Measurements from ENCODE around the gene CALML5. TPM values are rescaled to one million over a fixed set of nuclear protein-coding genes. Genes with fewer than 3 reads are reported as not detected.
A peak's percentile ranks its signal among the peaks of the same experiment; 100 is the strongest.
"Not testable (repeated sequence)": the region's sequence is repeated elsewhere in the genome, so short reads cannot be mapped to it uniquely, and the experiment has no call there.

CALML5 gene
- total RNA-seq, 1 experiment from 2014 or later = not detected

DNA sequence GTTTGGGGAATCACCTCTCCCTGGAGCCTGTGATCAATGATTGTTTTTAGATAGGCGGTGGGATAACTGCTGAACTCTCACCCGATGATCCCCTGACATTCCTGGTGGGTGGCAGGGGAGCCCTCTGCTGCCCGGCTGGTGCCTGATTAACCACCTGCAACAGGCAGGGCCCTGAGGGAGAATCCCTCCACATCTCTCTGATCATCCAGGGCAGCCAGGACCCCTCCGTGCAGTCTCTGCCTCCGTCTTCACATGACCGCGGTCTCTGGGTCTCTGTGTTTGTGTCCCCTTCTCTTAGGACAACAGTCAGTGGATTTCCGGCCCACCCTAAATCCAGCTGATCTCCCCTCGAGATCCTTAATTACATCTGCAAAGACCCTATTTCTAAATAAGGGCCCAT, 17.4 kb downstream of the CALML5 start:
- no peak for DNase-seq (ENCODE audit: low read depth)

DNA sequence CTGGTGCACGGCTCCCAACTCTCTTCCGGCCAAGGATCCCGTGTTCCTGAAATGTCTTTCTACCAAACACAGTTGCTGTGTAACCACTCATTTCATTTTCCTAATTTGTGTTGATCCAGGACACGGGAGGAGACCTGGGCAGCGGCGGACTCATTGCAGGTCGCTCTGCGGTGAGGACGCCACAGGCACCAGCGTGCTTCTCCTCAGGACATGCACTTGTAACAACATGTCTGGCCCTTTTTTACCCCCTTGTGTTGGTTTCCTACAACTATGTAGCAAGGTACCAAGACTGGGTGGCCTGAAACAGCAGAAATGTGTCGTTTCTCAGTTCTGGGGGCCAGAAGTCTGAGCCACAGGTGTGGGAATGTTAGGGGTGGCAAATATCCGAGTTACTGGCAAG, 18.2 kb downstream of the CALML5 start:
- no peak for DNase-seq (ENCODE audit: low read depth)

DNA sequence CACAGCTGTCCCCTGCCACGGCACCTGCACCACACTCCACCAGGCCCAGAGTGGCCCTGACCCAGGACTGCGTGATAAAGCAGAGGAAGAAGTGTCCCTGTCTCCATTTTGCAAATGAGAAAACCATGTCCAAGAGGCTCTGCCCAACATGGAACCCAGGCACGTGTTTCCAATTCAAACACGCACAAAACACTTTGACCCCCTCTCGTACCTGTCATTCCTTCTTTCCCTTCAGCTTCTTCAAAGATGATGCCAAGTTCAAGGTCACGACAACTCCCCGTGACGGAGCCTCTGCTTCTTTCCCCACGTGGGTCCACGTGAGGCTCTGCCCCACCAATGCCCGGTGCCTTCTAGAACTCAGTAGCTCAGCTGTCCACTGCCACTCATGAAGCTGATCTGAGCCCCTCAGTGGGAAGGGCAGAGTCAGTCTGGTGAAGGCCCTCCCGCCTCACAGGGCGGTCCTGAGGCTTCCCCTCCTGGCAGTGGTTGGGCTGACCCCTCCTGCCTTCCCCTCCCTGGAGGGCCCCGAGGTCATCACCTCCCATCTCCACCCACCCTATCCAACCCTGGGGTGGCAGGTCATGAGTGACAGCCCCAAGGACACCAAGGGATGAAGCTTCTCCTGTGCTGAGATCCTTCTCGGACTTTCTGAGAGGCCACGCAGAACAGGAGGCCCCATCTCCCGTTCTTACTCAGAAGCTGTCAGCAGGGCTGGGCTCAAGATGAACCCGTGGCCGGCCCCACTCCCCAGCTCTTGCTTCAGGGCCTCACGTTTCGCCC, 19.0 kb downstream of the CALML5 start:
- no peak for DNase-seq (ENCODE audit: low read depth)

DNA sequence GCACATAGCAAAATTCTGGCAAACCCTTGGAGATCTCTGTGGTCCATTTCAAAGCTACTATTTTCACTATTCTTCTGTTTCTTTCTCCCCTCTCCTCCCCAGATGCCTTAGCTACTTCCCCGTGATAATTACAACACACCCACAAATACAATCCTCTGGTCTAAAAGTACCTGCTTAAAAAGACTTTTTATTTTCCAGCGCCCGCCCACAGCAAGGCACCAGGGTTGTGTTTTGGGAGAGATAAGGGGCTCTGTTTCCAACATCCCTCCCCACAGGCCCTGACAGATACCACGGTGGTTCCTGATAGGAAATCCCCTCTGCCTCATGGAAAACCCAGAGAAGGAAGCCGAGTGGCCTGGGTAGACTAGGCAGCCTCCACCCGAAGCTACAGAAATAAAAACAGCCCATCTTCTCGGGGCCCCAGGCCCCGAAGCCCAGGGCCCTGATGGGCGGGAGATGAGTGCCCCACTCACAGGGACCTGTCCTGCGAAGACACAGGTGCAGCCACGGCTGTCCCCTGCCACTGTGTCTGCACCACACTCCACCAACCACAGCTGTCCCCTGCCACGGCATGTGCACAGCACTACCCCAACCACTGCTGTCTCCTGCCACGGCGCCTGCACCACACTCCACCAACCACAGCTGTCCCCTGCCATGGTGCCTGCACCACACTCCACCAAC, 19.7 kb downstream of the CALML5 start:
- no peak for DNase-seq (ENCODE audit: low read depth)

DNA sequence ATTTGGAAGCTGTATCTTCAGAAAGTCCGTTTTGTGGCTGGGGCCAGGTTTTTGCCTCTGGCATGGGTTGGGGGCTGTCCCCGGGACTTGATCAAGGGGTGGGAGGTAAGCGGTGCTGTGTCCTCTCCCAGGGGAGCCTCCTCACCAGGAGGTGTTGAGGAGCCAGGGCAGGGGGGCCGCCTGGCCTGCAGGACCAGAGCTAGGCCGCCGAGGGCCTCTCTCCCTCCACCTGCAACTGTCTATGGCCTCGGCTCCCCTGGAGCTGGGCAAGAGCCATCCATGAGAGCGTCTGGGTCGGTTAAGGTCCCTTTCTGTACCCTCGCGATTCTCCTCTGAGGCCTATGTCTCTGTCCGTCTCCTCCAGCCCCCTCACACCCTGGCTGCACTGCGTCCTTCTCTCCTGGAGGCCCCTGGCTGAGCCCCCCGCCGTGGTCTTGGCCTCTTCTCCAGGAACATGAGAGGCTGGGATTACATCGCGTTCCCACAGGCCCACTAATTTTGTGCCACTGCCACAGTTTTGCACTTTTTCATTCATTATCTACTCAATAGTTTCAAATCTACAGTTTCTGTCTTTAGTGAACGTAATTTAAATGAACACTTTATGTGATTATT, 20.6 kb downstream of the CALML5 start:
- DNase-seq (ENCODE audit: low read depth) = no peak

DNA sequence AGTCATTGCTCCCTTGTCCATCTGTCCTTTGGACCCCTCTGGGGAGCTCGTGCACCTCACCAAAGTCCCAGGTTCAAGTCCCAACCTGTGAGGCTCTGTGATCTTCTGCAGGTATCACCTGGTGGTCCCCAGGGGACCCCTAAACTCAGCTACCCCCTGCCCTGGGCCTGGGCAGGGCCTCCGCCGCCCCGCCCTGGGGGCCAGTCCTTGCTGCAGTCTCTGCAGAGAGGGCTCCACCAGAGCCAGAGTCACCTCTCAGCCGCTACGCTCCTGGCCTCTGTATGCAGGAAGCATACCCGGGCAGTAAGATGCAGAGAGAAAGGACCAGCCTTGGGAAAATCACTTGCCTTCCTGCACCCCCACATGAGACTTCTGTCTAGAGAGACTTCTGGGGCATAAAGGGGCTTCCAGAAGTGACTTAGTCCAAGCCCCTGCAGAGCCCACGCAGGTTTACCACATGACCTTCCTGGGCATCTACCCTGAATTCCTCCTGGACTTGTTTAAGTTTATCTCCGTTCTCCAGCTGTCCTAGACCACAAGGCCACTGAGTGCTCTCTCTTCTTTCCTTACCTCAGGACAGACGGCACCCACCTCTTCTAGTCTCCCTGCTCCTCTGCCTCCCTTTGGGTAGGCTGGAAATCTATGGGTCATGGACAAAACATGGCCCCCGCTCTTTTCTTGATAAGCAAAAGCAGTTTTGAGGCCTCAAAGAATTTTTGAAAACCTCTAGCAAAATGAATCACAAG, 21.2 kb downstream of the CALML5 start:
- no peak for DNase-seq (ENCODE audit: low read depth)

DNA sequence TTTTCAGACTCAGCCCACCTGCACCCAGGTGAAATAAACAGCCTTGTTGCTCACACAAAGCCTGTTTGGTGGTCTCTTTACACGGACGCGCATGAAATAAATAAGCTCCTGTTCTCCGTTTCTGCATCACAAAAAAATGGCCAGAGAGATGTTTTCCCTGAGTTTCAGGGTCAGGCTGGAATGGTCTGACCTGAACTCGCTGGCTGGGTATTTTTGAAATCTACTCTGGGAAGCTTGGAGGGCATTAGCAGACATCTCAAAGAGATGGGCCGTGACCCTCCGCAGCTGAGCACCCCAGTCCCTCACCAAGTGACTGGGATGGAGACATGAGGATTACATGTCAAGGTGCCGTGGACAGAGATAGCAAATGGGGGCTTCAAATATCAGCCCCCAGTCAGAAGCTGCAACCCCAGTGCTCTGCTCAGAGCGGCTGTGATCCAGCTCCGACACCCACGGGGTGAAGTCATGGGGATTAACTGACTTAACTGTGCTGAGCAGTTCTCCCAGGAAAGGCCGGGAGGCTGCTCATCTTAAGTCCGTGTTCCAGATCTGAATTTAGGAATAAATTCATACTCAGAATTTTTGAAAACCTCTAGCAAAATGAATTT, 22.3 kb downstream of the CALML5 start:
- peak; percentile 34 for DNase-seq (ENCODE audit: low read depth)

DNA sequence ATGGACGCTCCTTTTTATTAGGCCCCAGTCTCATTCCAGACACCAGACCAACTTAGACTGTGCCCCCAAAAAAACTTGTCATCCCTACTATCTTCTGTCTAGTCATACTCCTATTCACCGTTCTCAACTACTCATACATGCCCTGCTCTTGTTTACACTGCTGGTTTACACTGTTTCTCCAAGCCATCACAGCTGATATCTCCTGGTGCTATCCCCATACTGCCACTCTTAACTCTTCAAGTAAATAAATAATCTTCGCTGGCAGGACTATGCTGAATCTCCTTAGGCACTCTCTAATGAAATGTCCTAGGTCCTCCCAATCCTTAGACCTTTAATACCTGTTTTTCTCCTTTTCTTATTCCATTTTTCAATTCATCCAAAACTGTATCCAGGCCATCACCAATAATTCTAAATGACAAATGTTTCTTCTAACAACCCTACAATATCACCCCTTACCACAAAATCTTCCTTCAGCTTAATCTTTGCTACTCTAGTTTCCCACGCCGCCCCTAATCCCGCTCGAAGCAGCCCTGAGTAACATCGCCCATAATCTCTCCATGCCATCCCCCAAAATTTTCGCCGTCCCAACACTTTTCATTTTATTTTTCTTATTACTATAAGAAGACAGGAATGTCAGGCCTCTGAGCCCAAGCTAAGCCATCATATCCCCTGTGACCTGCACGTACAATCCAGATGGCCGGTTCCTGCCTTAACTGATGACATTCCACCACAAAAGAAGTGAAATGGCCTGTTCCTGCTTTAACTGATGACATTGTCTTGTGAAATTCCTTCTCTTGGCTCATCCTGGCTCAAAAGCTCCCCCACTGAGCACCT, 23.2 kb downstream of the CALML5 start:
- not testable (repeated sequence) for DNase-seq (ENCODE audit: low read depth)

DNA sequence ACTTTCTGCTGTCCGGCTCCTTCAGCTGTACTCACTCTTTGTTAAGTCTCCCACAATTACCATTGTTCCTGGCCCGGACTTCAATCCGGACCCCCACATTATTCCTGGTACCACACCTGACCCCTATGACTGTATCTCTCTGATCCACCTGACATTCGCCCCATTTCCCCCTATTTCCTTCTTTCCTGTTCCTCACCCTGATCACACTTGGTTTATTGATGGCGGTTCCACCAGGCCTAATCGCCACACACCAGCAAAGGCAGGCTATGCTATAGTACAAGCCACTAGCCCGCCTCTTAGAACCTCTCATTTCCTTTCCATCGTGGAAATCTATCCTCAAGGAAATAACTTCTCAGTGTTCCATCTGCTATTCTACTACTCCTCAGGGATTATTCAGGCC, 24.3 kb downstream of the CALML5 start:
- DNase-seq (ENCODE audit: low read depth) = not testable (repeated sequence)

DNA sequence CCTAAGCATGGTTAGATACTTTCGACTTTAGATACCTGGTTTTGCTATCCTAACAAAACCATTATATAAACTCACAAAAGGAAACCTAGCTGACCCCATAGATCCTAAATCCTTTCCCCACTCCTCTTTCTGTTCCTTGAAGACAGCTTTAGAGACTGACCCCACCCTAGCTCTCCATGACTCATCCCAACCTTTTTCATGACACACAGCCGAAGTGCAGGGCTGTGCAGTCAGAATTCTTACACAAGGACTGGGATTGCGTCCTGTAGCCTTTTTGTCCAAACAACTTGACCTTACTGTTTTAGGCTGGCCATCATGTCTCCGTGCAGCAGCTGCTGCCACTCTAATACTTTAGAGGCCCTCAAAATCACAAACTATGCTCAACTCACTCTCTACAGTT, 24.7 kb downstream of the CALML5 start:
- peak; percentile 47 for DNase-seq (ENCODE audit: low read depth)

DNA sequence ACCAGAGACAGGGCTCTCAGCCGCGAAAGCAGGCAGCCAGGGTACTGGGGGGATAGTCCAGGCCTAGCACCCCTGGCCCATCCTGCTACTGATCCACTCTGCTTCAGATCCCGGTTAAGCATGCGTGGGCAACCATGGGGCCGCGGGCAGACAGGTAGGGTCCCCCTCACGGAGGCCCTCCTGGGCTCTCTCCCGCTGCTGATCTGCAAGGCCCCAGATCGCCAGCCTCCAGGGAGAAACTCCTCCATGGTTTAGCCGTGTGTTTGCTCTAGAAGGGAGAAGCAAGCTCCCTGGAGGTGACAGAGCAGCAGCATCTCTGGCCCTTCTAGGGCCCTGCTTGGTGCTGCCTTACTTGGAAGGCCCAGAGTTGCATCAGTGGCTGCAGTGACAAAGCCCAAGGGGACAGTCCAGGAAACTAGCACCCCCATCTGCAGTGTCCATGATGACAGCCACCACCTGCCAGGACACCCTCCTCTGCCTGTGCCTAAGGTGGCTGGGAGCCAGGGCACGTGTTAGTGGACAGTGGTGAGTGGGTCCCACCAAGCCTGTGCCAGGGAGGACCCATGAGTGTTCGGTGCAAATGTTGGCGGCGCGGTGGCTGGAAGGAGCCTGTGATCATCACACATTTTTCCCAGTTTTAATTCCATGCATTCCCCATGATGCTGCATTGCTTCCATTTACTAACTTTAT, 29.2 kb downstream of the CALML5 start:
- DNase-seq (ENCODE audit: low read depth) = no peak

DNA sequence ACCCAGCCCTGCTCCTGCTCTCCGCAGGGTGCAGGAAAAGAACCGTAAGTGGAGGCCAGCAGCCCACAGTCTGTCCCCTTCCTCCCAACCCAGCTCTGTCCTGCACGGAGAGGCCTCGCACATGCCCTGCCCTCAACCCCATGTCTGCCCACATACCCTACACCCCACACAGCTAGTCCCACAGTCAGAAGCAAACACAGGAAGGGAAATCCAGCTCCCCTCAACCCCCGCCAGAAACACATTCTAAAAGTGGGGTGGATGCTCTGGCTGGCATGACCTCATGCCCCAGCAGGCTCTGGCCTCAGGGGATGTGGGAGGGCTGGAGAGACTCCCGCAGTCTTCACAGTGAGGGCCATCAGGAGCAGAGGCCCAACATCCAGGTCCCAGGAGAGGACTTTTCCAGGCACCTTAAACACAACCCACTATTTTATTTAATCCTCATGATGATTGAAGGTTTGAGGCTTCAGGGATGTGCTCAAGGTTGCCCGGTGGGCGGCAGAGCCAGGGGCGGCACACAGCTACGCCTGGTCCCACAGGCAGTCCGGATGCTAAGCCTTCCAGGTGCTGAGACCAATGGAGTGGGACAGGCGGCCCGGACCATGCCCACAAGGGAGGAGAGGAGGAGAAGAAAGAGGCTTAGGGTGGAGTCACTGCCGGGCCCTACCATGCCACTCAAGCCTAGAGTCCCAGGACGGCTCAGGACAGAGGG, 29.9 kb downstream of the CALML5 start:
- DNase-seq (ENCODE audit: low read depth) = no peak

DNA sequence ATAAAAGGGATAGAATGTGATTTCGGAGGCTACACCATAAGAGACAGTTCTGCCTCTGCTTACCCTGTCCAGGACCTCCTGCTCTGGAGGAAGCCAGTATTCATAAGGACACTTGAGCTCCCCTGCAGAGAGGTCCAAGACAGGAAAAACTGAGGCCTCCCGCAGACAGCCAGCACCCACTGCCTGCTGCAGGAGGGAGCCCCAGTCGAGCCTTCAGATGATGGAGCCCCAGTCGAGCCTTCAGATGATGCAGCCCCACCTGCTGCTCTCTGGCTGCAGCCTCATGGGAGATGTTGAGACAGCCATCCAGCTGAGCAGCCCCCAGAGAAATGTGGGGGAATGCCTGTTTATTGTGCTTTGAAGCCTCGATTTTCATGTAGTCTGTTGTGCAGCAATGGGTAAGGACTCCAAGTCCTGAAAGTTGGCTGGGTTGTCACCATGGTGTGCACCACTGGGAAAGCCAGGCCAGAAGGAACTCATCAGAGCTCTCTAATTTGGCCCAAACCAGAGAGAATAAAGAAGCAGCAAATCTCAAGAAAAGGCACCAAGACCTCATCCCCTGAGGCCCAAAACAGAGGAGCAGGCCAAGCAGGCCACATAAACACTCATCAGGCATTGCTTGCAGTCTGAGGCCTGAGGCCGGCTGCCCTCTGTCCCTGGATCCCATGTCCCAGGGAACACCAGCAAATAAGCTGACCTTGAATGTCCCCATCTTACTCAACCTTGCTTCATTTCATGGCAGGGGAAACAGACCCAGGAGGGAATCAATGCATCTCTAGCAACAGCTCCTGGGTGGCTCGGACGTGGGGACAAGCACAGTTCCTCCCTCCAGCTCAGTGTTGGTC, 30.9 kb downstream of the CALML5 start:
- no peak for DNase-seq (ENCODE audit: low read depth)

DNA sequence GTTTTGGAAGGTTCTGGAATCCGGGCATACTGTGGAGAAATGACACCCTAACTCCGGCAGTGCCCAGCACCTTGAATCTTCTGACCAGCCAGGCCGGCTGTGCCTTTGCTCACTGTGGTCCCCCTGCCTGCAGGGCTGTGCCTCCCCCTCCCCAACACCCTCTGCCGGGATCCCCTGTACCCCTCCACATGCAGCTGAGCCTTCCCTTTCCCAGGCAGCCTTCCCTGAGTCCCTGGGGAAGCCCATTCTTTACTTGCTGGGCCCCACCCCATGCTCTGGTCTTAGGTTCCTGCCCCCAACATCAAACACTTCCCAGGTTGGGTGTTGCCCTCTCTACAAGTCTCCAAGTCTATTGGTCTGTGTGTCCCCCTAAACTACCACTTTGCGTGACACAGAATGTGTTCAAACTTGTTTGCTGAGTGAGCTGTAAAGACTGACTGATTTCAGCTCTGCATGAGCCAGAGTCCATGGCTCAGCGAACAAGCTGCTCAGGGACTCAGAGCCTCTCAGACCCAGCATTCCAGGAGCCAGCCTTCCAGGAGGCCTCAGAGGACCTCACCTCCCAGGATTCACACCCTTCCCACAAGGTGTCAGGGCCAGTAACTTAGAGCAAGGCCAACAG, 31.6 kb downstream of the CALML5 start:
- DNase-seq (ENCODE audit: low read depth) = no peak

DNA sequence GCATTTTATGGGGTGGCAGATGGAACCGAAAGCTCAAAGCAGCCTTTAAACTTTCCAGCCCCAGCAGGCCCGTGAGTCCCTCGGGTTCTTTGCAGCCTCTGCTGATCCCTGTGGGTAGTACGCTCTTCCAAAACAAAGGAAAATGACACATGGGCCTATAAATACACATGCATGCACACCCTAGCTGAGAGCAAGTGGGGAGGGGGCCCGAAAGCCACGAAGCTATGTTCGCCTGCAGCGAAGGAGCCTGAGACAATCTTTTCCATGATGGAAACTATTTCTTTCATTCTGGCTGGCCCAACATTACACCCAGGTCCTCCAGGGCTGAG, 32.2 kb downstream of the CALML5 start:
- DNase-seq (ENCODE audit: low read depth) = no peak

DNA sequence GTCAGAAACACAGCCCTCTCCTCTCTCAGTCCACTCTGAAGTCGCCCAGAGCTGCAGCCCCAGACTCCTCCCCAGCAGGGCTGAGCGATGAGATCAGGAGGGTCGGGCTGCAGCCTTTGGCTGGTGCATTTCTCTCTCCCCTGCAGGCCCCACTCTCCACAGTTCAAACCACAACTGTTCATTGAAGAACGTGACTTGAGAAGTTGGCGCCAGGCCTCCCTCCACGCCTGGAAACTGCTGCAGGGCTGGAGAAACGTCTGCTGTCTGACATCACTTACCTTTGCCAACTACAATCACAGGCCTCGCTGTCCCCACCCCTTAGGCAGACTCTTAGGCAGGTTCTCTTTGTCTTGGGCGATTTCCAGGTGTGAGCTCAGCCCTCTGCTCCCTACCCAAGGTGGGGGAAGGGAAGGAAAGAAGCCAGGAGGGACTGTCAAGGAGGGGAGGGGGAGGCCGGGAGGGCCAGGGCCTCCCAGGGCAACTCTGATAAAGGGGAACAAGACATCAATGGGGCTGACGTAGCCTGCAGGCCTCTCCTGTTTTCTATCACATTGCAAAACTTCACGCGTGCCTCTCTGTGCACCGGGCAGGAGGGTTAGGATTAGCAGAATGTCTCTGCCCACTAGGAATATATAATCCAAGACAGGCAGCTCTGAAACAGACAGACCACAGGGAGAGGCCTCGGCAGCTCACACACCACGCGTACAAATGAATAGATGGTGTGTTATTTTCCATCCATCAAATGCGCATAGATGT, 32.7 kb downstream of the CALML5 start:
- no peak for DNase-seq (ENCODE audit: low read depth)

DNA sequence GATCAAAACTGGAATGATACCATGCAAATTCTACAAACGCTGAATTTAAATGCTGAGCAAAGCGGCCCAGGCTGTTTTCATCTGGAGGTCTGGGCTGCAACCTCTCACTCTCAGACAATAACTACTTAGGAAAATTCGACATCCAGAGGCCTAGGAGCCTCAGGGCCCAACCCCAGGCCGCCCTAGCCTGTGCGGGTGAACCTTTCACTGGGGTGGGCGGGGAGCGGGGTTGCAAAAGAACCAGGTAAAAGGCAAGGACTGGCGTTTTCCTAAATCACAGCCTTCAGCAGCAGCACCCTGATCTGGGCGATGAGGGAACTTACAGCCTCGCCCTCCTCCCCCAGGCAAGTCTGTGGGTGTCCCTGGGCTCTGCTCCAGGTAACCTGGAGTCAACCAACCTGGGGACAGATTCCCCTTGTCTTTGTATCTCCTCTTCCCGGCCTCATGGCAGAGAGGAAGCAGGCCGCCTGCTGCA, 33.4 kb downstream of the CALML5 start:
- DNase-seq (ENCODE audit: low read depth) = no peak

Data from LHCN-M2 (cell line).